GM10248 (cell line): ENCODE measurements around the gene CASP8AP2.
"Not testable (repeated sequence)": the region's sequence is repeated elsewhere in the genome, so short reads cannot be mapped to it uniquely, and the experiment has no call there.

ENCODE experiments used
- CTCF ChIA-PET: fragments of 300-600 bp; sonication (Branson Sonifier 250); formaldehyde crosslinking; extraction: SDS; loops from one replicate; lab custom pipeline; 2021; ENCODE audit warnings: antibody characterized with exemption; lab: Yijun Ruan, JAX
- POLR2A ChIA-PET: fragments of 350-650 bp; sonication (Branson Sonifier 250); formaldehyde crosslinking; extraction: SDS; loops from one replicate; lab custom pipeline; 2020; ENCODE audit warnings: antibody characterized with exemption; lab: Yijun Ruan, JAX
- DNase-seq: peaks from one replicate; pipeline ENCODE4 v3.0.0; 2012; ENCODE audit errors: extremely low spot score
- CTCF ChIP-seq: IDR thresholded peaks from 2 replicates; pipeline ENCODE4 v1.5.1; 2012; ENCODE audit warnings: mild to moderate bottlenecking, low read depth; ENCODE audit errors: extremely low read depth, missing control alignments, control extremely low read depth

Gene CASP8AP2

GRCh38 chr6:89829472-89830169 is at the start of gene CASP8AP2:
TSS of gene CASP8AP2 (plus strand) at chr6:89829880.
- DNase-seq = peak; percentile 94
- TF ChIP-seq CTCF = no peak
- ChIA-PET POLR2A (interaction anchor here (0.5 to 1.5 kb wide), 3 partner anchors 10 to 373 kb away, joined by 3 to 6 read pairs (median 4); partner anchors contain the start of gene MDN1), CTCF (interaction anchor here (0.8 to 1.9 kb wide), 5 partner anchors 10 to 458 kb away, joined by 3 to 16 read pairs (median 3); partner anchors contain the start of gene MDN1)

- POLR2A ChIA-PET = no interaction called here
- CTCF ChIA-PET = interaction anchor here (1.8 kb wide), 1 partner anchor 13 kb away, joined by 4 read pairs; no protein-coding TSS in a partner anchor
- DNase-seq = no peak
- no peak for TF ChIP-seq CTCF
Observed at GRCh38 chr6:89781070-89782034, 48.3 kb upstream of the CASP8AP2 start.

- TF ChIP-seq CTCF = no peak
- no peak for DNase-seq
- CTCF ChIA-PET = interaction anchor here (1.8 kb wide), 1 partner anchor 13 kb away, joined by 4 read pairs; no protein-coding TSS in a partner anchor
- POLR2A ChIA-PET = no interaction called here
Observed at GRCh38 chr6:89782222-89782621, 47.5 kb upstream of the CASP8AP2 start.

GRCh38 chr6:89783293-89783692 is 46.4 kb upstream of the CASP8AP2 start:
- POLR2A ChIA-PET, DNase-seq: not testable (repeated sequence)
- CTCF ChIA-PET = interaction anchor here (1.2 kb wide), 1 partner anchor 25 kb away, joined by 3 read pairs; no protein-coding TSS in a partner anchor

- ChIA-PET POLR2A (no interaction called here), CTCF (no interaction called here)
- no peak for TF ChIP-seq CTCF
- DNase-seq = no peak
Observed at GRCh38 chr6:89784838-89785237, 44.8 kb upstream of the CASP8AP2 start.

- CTCF ChIA-PET = interaction anchor here (1.3 kb wide), 1 partner anchor 12 kb away, joined by 4 read pairs; no protein-coding TSS in a partner anchor
- no peak for TF ChIP-seq CTCF
- no peak for DNase-seq
- POLR2A ChIA-PET = no interaction called here
Observed at GRCh38 chr6:89786970-89787369, 42.7 kb upstream of the CASP8AP2 start.
